ENCODE data around the gene ELOA2.
"Not testable (repeated sequence)": the region's sequence is repeated elsewhere in the genome, so short reads cannot be mapped to it uniquely, and the experiment has no call there.

Gene ELOA2, protein sequence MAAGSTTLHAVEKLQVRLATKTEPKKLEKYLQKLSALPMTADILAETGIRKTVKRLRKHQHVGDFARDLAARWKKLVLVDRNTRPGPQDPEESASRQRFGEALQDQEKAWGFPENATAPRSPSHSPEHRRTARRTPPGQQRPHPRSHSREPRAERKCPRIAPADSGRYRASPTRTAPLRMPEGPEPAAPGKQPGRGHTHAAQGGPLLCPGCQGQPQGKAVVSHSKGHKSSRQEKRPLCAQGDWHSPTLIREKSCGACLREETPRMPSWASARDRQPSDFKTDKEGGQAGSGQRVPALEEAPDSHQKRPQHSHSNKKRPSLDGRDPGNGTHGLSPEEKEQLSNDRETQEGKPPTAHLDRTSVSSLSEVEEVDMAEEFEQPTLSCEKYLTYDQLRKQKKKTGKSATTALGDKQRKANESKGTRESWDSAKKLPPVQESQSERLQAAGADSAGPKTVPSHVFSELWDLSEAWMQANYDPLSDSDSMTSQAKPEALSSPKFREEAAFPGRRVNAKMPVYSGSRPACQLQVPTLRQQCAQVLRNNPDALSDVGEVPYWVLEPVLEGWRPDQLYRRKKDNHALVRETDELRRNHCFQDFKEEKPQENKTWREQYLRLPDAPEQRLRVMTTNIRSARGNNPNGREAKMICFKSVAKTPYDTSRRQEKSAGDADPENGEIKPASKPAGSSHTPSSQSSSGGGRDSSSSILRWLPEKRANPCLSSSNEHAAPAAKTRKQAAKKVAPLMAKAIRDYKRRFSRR

DNA sequence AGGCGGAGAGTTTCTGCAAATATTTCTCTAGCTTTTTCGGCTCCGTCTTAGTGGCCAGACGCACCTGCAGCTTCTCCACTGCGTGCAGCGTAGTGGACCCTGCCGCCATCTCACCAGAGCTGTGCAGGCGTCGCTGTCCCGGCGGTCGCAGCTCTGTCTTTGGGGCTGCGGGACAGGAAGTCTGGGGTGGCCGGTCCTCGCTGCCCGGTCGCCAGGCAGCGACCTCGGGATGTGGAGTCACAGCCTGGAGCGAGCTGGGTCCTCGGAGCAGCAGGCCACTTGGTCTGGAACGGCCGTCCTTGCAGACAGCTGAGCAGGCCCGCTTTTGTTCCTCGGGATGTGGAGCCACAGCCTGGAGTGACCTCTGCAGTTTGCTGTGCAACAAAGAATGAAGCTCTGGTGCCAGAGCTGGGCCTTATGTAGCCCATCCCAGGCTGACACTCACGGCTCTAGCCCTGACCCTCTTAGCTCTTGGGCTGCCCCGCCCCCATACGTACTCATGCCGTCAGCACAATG lies at the start of gene ELOA2:
TSS of gene ELOA2 (minus strand) at position 466 of the 516 bp plus-strand sequence. CDS start at position 109, 357 bp downstream.
- DNase-seq (ENCODE audit: low read depth): no peak

DNA sequence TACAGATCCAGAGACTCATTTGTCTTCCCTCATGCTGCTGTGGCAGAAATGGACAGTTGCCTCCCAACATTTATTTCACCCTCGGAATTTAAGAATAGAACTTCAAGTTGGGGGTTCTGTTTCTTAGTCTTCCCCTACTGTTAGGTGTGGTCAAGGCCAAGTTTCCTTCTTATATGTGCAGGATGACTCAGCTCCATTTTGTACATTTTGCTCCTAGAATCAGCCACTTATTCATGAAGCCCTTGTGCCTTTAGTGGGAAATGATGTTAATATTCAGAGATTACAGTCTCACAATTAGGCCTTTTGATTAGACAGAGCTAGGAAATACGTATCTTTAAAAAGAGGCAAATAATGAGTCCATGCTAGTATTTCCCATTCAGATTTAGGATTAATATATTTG lies 46.2 kb upstream of the ELOA2 start:
- DNase-seq (ENCODE audit: low read depth): no peak

DNA sequence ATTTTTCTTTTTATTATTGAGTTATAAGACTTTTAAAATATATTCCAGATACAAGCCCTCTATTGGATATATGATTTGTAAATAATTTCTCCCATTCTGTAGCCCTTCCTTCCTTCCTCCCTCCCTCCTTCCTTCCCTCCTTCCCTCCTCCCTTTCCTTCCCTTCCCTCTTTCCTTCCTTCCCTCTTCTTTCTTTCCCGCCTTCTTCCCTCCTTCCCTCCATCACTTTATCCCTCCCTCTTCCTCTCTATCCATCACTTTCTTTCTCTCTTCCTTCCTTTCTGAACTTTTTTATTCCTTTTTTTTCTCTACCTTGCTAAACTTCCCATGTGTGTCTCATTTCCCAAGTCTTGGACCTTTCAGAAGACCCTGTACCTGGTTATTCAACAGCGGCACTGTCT lies 45.5 kb upstream of the ELOA2 start:
- DNase-seq (ENCODE audit: low read depth): no peak

DNA sequence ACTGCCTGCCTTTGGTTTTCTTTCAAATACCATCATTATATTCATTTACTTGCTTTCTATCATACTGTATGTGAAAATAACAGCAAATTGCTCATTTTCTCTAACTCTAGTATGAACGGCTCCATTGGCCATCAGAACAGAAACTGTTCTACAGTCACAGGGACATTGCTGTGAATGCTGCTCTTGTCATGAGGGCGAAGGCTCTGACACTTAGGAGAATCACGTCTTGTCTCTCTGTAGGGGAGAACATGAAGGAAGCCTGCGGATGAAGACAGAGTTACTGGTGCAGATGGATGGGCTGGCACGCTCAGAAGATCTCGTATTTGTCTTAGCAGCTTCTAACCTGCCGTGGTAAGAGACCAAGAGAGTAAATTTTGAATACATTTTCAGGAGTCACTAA lies 41.7 kb upstream of the ELOA2 start:
- DNase-seq (ENCODE audit: low read depth): no peak

DNA sequence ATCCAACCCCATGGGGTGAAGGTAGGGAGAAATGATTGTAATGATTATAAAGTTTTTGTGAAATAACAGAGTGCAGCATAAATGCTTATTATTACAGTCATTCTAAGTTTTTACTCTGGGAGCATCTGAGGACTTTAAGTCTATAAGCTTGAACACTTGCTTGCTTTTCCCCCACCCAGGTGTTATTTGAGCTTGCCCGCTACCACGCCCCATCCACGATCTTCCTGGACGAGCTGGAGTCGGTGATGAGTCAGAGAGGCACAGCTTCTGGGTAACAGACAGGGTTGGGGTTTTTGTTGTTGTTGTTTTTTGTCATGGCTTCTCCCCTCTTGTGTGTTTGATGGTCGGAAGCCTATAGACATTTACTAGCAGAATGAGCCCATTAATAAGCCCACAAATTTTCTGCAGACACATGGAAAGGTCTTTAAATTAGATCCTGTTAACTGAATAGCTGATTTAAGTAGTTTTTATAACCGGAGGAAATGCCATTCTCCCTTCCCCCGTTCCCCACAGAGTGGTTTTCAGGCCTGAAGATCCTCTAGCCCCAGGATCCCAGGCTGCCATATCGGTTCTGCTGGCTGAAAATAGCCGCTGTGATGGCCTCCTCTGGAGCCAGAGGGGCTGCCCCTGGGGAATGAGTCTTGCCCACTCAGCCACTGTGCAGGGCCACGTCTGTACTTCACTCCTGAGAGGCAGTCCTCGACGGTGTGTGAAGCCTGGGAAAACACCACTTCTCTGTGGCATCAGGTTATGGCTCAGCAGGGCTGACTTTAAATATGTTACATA lies 39.9 kb upstream of the ELOA2 start:
- no peak for DNase-seq (ENCODE audit: low read depth)

DNA sequence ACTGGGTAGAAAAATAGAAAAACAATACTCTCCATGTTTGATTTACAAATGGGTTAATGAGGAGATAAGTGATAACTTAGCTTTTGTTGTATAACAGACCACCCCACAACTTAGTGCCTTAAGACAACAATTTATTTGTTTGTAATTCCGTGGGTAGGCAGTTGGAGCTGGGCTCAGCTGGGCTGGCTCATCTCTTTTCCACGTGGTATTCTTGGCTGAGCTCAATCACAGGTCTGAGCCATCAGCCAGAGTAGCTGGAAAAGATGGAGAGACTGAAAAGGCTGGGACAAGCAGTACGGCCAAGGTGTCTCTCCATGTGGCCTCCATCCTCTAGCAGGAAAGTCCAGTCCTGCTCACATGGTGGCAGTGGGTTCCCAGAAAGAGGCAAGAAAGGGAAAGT lies 32.2 kb upstream of the ELOA2 start:
- DNase-seq (ENCODE audit: low read depth): no peak

DNA sequence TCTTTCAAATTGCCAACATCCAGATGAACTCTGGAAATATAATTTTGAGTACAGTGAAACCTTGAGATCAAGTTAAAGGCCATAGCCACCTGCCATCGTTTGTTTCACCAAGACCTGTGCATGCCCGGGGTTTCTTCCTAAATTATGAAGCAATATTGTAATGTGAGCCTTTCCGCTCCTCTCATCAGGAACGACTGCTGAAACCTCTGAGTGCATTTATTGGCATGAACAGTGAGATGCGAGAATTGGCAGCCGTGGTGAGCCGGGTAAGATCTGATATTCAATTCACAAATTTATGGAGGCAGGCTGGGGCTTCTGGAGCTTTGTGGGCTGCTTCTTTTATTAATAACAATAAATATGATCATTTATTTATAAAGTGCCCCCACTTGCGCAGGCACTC lies 27.7 kb upstream of the ELOA2 start:
- DNase-seq (ENCODE audit: low read depth): no peak

DNA sequence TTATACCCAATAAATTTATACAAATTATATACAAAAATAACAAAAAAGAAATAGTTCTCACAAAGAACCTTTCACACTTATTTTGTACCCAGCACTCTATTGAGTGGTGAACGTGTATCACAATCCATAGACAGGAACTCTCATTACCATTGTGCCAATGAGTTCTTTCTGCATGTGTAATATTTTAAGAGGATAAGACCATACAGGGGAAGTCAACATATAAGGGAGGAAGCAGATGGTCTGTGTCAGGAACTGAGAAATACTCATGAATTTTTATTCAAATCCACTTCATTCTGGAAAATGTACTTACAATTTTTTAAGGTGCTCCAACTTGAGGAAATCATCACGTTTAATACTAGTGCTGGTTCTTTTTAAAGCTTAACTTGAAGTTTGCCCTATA lies 27.1 kb upstream of the ELOA2 start:
- DNase-seq (ENCODE audit: low read depth): no peak

DNA sequence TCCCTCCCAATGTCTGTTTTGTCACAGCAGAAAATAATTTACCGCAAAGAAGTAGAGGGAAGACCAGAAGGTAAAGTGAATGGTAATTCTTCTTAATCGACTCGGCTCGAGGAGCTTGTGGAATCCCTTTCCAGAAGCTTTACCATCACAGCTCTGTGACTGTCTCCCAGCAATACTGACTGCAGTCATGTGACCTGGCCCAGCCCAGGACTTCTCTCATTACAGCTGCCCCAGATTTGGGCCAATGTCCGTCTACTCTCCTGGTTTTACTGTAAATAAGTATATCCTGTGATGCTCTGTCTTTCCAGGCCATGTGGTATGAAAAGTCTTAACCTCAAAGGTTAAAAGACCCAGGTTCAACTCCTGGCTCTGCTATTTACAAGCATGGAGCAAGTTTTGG lies 18.9 kb upstream of the ELOA2 start:
- DNase-seq (ENCODE audit: low read depth): no peak

DNA sequence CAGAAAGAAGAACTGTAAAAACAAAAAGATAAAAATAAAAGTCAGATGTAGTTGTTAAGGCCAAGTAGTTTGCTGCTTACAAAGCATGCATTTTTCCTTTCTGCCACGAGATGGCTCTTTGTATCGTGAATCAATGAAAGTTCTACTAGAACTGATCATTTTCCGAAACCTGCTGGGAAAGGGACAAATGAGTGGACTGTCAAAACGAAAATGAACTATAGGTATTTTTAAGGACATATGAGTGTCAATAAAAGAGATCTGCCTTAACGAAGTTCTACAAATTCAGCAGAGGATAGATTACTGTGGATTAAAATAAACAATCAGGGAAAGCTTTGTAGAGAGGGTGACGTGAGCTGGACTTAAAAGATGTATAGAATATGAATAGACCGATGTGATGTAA lies 15.0 kb upstream of the ELOA2 start:
- DNase-seq (ENCODE audit: low read depth): no peak

DNA sequence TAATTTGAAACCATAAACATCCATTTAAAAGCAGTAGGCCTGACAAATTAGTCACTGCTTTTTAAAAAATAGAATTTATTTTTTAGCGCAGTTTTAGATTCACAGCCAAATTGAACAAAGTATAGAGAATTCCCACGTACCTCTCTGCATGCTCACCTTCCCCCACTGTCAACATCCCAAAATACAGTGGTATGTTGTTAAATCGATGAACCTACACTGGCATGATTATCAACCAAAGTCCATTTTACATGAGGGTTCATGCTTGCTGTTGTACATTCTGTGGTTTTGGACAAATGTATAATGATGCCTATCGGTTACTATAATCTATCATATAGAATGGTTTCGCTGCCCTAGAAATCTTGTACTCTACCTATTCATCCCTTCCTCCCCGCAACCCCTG lies 5.6 kb upstream of the ELOA2 start:
- DNase-seq (ENCODE audit: low read depth): no peak

DNA sequence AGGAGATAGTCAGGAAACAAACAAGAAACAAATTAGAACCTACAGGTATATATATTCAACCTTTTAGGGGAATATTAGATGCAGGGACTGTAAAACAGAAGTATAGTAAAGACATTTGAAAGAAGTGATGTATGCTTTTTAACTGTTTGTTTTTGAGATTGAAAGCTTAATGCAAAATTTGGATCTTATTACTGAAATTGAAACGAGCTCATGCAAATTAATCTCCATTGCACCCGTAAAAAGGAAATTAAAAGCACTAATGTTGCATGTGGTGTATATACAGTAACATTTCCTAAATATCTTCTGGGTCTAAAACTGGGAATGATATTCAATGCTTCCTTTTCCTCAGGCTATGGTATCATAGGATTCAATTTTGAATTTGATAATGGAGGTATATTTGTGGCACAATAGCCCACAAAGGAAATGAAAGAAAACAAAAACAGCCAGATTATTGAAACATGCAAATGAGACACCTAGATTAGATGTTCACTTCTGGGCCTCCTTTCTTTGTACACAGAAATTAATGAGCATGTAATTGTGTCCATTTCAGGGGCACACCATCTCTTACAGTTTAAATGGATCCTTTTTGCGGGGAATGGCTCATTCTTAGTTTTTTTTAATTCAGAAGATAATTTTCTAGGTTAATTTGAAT lies 1.6 kb upstream of the ELOA2 start:
- no peak for DNase-seq (ENCODE audit: low read depth)

DNA sequence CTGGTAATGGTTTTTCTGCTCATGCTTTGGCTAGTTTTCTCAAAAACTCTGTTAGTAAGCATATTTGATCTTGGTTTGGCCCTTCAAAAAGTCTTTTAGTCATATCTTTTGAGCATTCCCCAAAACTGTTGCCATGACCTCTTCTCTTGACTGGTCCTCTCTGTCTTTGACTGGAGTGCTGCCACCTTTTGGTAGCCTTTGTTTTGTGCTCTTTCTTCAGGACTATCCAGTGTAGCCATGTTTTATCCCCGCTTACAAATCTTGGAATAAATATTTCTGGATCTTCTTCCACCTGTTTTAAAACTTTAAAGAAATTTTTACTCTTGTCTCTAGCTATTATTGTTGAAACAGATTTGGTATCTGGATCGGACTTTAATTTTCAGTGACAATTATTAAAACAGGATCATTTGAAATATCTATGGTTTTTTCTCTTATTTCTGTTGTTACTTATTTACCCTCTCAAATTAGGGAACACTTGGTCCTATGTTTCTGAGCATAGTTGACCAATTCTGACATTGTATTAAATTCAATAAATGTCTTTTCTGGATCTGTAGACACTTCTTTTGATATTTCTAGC lies 965 bp upstream of the ELOA2 start:
- DNase-seq (ENCODE audit: low read depth): no peak

DNA sequence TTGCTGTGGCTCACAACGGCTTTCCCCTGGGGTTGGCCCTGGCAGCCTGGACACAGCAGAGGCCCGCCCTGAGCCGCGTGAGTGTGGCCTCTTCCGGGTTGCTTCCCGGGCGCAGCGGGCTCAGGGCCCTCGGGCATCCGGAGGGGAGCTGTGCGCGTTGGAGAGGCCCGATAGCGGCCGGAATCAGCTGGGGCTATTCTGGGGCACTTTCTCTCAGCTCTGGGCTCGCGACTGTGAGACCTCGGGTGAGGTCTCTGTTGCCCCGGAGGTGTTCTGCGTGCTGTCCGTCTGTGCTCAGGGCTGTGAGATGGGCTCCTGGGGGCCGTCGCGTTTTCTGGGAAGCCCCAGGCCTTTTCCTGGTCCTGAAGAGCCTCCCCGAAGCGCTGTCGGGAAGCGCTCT lies 830 bp downstream of the ELOA2 start:
- DNase-seq (ENCODE audit: low read depth): not testable (repeated sequence)

DNA sequence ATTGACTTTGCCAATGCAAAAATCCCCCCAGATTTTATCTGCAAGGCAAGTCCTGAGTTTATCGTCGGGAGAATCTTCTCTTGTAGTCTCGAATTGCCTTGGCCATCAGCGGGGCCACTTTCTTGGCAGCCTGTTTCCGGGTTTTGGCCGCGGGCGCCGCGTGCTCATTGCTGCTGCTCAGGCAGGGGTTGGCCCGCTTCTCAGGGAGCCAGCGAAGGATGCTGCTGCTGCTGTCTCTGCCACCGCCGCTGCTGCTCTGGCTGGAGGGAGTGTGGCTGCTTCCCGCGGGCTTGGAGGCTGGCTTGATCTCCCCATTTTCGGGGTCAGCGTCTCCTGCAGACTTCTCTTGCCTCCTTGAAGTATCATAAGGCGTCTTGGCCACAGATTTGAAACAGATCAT lies 2.5 kb downstream of the ELOA2 start:
- no peak for DNase-seq (ENCODE audit: low read depth)

DNA sequence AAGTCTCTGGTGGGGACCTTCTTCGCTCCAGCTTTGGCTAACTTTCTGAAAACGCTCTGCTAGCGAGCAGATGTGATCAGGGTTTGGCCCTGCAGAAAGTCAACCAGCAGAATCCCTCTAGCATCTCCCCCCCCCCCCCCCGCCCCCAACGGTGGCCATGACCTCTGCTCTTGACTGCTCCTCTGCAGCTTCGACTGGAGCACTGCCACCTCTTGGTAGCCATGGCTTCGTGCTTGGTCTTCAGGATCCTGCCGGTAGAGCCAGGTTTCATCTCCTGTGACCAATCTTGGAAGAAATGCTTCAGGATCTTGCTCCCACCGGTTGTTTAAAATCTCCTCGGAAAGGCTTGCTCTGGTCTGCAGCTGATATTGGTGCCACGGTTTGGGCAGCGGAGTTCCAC lies 4.5 kb downstream of the ELOA2 start:
- not testable (repeated sequence) for DNase-seq (ENCODE audit: low read depth)

DNA sequence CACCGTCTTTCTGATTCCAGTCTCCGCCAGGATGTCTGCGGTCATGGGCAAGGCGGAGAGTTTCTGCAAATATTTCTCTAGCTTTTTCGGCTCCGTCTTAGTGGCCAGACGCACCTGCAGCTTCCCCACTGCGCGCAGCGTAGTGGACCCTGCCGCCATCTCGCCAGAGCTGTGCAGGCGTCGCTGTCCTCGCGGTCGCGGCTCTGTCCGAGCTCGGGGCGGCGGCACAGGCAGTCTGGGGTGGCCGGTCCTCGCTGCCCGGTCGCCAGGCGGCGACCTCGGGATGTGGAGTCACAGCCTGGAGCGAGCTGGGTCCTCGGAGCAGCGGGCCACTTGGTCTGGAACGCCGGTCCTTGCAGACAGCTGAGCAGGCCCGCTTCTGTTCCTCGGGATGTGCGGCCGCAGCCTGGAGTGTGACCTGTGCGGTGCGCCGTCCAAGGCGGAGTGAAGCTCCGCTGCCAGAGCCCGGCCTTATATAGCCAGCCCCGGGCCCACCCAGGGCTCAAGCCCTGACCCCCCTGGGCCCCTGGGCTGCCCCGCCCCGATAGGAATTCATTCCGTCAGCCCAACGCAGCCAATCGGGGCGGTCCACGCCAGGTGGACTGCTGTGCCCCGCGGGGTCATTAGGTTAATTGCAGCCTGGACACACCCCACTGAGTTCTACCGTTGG lies 5.6 kb downstream of the ELOA2 start:
- DNase-seq (ENCODE audit: low read depth): not testable (repeated sequence)

DNA sequence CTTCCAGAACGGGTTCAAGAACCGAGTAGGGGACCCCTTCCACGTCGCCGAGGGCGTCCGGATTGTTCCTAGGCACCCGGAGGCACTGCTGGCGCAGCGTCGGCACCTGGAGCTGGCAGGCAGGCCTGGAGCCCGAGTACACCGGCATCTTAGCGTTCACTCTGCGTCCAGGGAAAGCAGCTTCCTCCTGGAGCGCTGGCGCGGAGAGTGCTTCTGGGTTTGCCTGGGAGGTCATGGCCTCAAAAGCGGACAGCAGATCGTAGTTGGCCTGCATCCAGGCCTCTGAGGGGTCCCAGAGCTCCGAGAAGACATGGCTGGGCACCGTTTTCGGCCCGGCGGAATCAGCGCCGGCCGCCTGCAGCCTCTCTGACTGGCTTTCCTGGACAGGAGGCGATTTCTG lies 6.7 kb downstream of the ELOA2 start:
- not testable (repeated sequence) for DNase-seq (ENCODE audit: low read depth)

DNA sequence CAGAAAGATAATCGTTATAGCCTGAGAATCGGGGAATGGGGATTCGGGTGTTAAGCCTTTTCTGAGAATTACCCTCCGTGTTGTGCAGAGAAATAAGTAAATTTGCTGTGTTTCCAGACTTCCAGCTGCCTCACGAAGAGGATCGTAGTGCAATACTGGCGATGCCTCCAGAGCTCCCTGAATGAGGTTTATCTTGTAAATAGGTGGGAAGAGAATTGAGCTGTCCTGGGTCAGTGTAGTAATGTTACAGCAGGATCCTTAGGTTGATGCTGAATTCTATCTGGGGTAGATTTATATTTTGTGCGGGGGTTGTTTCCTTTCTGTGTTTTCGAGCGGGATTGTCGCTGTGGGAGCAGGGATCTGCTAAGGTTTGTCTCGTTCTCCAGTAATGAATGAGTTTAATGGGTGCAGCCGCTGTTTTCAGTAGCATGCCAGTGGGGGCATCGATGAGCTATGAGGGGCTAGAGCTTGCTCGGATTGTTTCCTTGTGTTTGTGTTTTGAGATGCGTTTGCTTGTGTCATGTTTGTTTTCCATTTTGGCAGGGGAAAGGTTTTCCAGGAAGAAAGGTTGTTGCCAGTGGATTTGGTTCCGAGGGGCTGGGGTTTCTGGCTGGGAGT lies 9.8 kb downstream of the ELOA2 start:
- DNase-seq (ENCODE audit: low read depth): not testable (repeated sequence)

DNA sequence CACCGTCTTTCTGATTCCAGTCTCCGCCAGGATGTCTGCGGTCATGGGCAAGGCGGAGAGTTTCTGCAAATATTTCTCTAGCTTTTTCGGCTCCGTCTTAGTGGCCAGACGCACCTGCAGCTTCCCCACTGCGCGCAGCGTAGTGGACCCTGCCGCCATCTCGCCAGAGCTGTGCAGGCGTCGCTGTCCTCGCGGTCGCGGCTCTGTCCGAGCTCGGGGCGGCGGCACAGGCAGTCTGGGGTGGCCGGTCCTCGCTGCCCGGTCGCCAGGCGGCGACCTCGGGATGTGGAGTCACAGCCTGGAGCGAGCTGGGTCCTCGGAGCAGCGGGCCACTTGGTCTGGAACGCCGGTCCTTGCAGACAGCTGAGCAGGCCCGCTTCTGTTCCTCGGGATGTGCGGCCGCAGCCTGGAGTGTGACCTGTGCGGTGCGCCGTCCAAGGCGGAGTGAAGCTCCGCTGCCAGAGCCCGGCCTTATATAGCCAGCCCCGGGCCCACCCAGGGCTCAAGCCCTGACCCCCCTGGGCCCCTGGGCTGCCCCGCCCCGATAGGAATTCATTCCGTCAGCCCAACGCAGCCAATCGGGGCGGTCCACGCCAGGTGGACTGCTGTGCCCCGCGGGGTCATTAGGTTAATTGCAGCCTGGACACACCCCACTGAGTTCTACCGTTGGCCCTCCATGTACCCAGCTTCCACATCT lies 11.5 kb downstream of the ELOA2 start:
- DNase-seq (ENCODE audit: low read depth): not testable (repeated sequence)

All from activated T-helper 9 cell treated with anti-CD3 and anti-CD28 coated beads, Interleukin-2, amount 50 U/mL, for 16 hours (primary cell).